A549 (cell line): ENCODE results near the gene EIF4G3.

ENCODE experiments used
- CTCF ChIP-seq: fragments of >200 bp; sonication (Bioruptor Twin); formaldehyde crosslinking; IDR thresholded peaks from 3 replicates; pipeline ENCODE4 v1.5.1; 2016
- EP300 ChIP-seq, 2 experiments: fragments of >200 bp; sonication (Bioruptor Twin); formaldehyde crosslinking; IDR thresholded peaks; 2 replicates in 1 of 2; 3 replicates in 1 of 2; pipeline ENCODE4 v1.6.1; 2016 to 2017
- HMGXB4 ChIP-seq: fragments of 250-450 bp; sonication (Bioruptor Pico); IDR thresholded peaks from 2 replicates; pipeline ENCODE4 v1.5.0; 2021; ENCODE audit warnings: mild to moderate bottlenecking, moderate library complexity, borderline replicate concordance
- HOXA7 ChIP-seq: fragments of 250-450 bp; sonication (Bioruptor Pico); IDR thresholded peaks from 2 replicates; pipeline ENCODE4 v1.5.0; 2020; ENCODE audit warnings: mild to moderate bottlenecking, moderate library complexity

DNA sequence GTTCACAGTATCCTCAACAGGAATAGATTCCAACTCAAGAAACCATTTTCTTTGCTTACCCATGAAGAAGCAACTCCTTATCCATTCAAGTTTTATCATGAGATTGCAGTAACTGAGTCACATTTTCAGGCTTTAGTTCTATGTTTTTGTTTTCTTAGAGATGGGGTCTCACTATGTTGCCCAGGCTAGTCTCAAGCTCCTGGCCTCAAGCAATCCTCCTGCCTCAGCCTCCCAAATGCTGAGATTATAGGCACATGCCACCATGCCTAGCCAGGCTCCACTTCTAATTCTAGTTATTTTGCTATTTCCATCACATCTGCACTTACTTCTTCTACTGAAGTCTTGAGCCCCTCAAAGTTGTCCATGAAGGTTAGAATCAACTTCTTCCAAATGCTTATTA lies 246.3 kb downstream of the EIF4G3 start:
- TF ChIP-seq HOXA7 (CRISPR knock-in tag) (no peak), HMGXB4 (no peak), CTCF (no peak), EP300 (IDR thresholded peaks at IDR 0.05) (no peak)
